Measurements from ENCODE around the gene WDR55. TPM values are rescaled to one million over a fixed set of nuclear protein-coding genes. Genes with fewer than 3 reads are reported as not detected.
"Not testable (repeated sequence)": the region's sequence is repeated elsewhere in the genome, so short reads cannot be mapped to it uniquely, and the experiment has no call there.

The WDR55 gene
- total and polyA plus RNA-seq, 2 of the 8 experiments (the other 6 are each of a cell fraction or from before 2014, with no cell fraction given): 15.3 to 22.7 TPM

DNA sequence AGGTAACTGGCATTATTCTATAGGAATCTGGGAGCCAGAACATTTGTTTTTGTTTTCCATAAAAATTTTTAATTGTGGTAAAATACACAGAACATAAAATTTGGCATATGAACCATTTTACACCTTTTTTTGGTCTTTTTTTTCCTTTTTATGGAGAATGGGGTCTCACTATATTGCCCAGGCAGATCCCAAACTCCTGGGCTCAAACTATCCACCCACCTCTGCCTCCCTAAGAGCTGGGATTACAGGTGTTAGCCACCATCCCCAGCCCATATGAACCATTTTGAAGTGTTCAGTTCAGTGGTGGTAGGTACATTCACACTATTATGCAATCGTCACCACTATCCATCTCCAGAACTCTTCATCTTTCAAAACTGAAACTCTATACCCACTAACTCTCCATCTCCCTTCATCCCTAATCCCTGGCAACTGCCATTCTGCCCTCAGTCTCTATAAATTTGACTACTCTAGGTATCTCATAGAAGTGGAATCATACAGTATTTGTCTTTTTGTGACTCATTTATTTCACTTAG is 48.9 kb downstream of the WDR55 start (continued):
- TF ChIP-seq EZH2 (IDR thresholded peaks at IDR 0.05; ENCODE audit: low read depth, low read length, severe bottlenecking): no peak

- H2AFZ ChIP-seq (ENCODE audit: low read length); H3K27me3 ChIP-seq (replicated peaks in 1 of 4; ENCODE audit: control insufficient read depth in 3 of 4, extremely low read depth in 1 of 4, insufficient read depth in 3 of 4, low read length in 3 of 4); H2BK20ac ChIP-seq (ENCODE audit: low read length); H3K4me1 ChIP-seq (replicated peaks in 1 of 4; ENCODE audit: control insufficient read depth in 3 of 4, insufficient read depth in 4 of 4, low read length in 3 of 4); CTCF ChIA-PET (ENCODE audit: partially characterized antibody); H4K5ac ChIP-seq (ENCODE audit: insufficient read length, low read depth, low read length); H3K4me3 ChIP-seq (ENCODE audit: extremely low read depth in 1 of 4, insufficient read depth in 2 of 4, low read depth in 3 of 4, low read length in 4 of 4); FAIRE-seq; H3K4ac ChIP-seq (replicated peaks; ENCODE audit: insufficient read length, low read depth, low read length); H3K4me2 ChIP-seq (ENCODE audit: insufficient read depth in 1 of 2, low read depth in 2 of 2, low read length in 2 of 2); H3K56ac ChIP-seq (replicated peaks; ENCODE audit: insufficient read length, low read depth, low read length); H4K20me1 ChIP-seq (replicated peaks in 1 of 2; ENCODE audit: control insufficient read depth in 1 of 2, insufficient read depth in 2 of 2, low read length in 2 of 2); H3K18ac ChIP-seq (ENCODE audit: extremely low read depth, low read length); DNase-seq (ENCODE audit: low read depth in 1 of 2, low spot score in 2 of 2); H4K8ac ChIP-seq (ENCODE audit: extremely low read depth, insufficient read depth, low read length); H3K27ac ChIP-seq (ENCODE audit: low read depth, low read length); H3K9ac ChIP-seq (replicated peaks in 1 of 4; ENCODE audit: extremely low read depth in 1 of 4, low read depth in 3 of 4, low read length in 3 of 4); H2BK5ac ChIP-seq (ENCODE audit: low read depth, low read length); H3K23ac ChIP-seq (ENCODE audit: insufficient read length); H3K23me2 ChIP-seq (ENCODE audit: low read depth, low read length); H2AK5ac ChIP-seq (ENCODE audit: low read depth, low read length); H3K9me3 ChIP-seq (ENCODE audit: insufficient read depth in 2 of 2, low read depth in 1 of 2, low read length in 1 of 2); H3K14ac ChIP-seq (ENCODE audit: insufficient read length); H2BK15ac ChIP-seq (ENCODE audit: low read length); H4K91ac ChIP-seq (replicated peaks; ENCODE audit: insufficient read length, low read length); H2BK12ac ChIP-seq (ENCODE audit: low read depth, low read length); H3K36me3 ChIP-seq (ENCODE audit: control insufficient read depth in 2 of 4, insufficient read depth in 4 of 4, low read length in 3 of 4); H3K79me1 ChIP-seq (ENCODE audit: low read depth, low read length); H2BK120ac ChIP-seq (replicated peaks; ENCODE audit: low read depth, low read length); H3K79me2 ChIP-seq (ENCODE audit: control insufficient read depth in 1 of 2, insufficient read depth in 2 of 2, low read length in 2 of 2): not testable (repeated sequence)
- POLR2A ChIA-PET (ENCODE audit: partially characterized antibody): interaction anchor here (1.3 to 1.7 kb wide), 2 partner anchors 16 to 69 kb away, joined by 3 read pairs; partner anchors contain the start of genes IK, NDUFA2 and ZMAT2
- 100% methylated on average over 2 of the region's 2 CpGs; no CpG with 5 or more reads in 1 of the 2 experiments for WGBS, 2 experiments (ENCODE audit: extremely low coverage in 1 of 2, insufficient coverage in 1 of 2, insufficient read length in 1 of 2, insufficient replicate concordance in 2 of 2, low coverage in 1 of 2, low lambda C conversion rate in 2 of 2, missing lambda C conversion rate in 1 of 2)
These were observed 51.5 kb downstream of the WDR55 start for GRCh38 chr5:140716238-140716637.

All from H1 (cell line).